Upper lobe of right lung (tissue), 1 donor: ENCODE data around the gene LY6G6F. TPM values are rescaled to one million over a fixed set of nuclear protein-coding genes. Genes with fewer than 3 reads are reported as not detected.

Experiments
- ATAC-seq: fragments of 200-7000 bp; cut with Tn5 transposase; one replicate; pipeline ENCODE4 v1.9.1; 2020; ENCODE audit warnings: mild to moderate bottlenecking, moderate library complexity
- DNase-seq: peaks from one replicate; pipeline ENCODE4 v3.0.0-alpha.2; 2020
- H3K27ac ChIP-seq: fragments of 200-600 bp; one replicate; pipeline ENCODE4 v1.8.0; 2022
- H3K27me3 ChIP-seq: fragments of 200-600 bp; one replicate; pipeline ENCODE4 v1.8.0; 2022; ENCODE audit warnings: mild to moderate bottlenecking
- H3K36me3 ChIP-seq: fragments of 200-600 bp; one replicate; pipeline ENCODE4 v1.8.0; 2022
- H3K4me1 ChIP-seq: fragments of 200-600 bp; one replicate; pipeline ENCODE4 v1.8.0; 2022
- H3K4me3 ChIP-seq: fragments of 200-600 bp; one replicate; pipeline ENCODE4 v1.8.0; 2022; ENCODE audit warnings: mild to moderate bottlenecking
- H3K9me3 ChIP-seq: fragments of 200-600 bp; one replicate; pipeline ENCODE4 v1.8.0; 2022
- intact Hi-C: fragments of 100-400 bp; cut with DNase I; formaldehyde crosslinking; loops from one replicate; pipeline ENCODE4 v1.11.0; 2022
- microRNA-seq: library from miRNA; unstranded; fragments of <30 nt; microRNA quantifications from one replicate; pipeline ENCODE4 v1.2.0, GENCODE V29; 2020; ENCODE audit warnings: borderline microRNAs expressed
- total RNA-seq: library from RNA; stranded (reverse); fragmentation: NEBNext Ultra II Directional; extraction: Animal tissue kit (Norgen Biotek cat#: 25700); gene quantifications from one replicate; pipeline ENCODE4 v1.2.1, GENCODE V29; 2021
- TF ChIP-seq, protein P1 (sequence below): fragments of 200-600 bp; IDR thresholded peaks from one replicate; pipeline ENCODE4 v1.8.0; 2022; ENCODE audit warnings: antibody characterized with exemption
- donor health status: DM: no; HTN: yes; CAD: no; lungs with severe emphysema.

Gene LY6G6F
- total RNA-seq, 1 donor from 2014 or later, result not detected

DNA sequence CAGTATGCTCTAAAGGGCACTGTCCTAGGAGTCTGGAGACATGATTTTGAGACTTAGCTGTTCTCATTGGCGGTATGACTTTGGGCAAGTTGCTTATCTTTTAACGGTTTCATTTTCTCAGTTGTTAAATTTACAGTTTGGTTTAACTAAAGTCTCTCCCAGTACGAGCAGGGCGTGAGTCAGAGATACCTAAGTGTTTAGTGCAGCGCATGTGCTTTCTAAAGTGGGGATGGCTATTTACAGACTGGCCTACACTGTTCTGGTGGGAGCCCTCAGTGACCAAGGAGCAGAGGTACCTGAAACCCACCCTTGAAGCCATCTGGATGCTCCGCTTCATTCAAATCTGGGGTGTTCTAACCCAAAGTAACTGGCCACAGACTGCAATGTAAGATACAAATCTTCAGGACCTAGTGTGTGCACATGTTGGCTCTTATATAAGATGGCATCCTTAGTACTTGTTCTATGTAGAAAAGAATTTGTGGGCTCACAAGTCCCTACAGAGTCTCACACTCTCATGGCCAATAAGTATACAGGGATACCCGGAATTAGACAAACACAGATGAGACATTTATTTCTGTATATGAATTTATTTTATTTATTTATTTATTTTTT, 43.9 kb downstream of the LY6G6F start:
- Histone ChIP-seq H3K4me3 (no peak overlapping the region), H3K36me3 (no peaks in the 10 kb centered on the region), H3K4me1 (no peaks in the 10 kb centered on the region), H3K27me3 (no peaks in the 10 kb centered on the region), H3K9me3 (no peaks in the 10 kb centered on the region), H3K27ac (no peak overlapping the region)
- ATAC-seq (no peak), DNase-seq (no peak)
- TF ChIP-seq, protein P1, sequence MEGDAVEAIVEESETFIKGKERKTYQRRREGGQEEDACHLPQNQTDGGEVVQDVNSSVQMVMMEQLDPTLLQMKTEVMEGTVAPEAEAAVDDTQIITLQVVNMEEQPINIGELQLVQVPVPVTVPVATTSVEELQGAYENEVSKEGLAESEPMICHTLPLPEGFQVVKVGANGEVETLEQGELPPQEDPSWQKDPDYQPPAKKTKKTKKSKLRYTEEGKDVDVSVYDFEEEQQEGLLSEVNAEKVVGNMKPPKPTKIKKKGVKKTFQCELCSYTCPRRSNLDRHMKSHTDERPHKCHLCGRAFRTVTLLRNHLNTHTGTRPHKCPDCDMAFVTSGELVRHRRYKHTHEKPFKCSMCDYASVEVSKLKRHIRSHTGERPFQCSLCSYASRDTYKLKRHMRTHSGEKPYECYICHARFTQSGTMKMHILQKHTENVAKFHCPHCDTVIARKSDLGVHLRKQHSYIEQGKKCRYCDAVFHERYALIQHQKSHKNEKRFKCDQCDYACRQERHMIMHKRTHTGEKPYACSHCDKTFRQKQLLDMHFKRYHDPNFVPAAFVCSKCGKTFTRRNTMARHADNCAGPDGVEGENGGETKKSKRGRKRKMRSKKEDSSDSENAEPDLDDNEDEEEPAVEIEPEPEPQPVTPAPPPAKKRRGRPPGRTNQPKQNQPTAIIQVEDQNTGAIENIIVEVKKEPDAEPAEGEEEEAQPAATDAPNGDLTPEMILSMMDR, result no peak
- intact Hi-C loops, result no loop called here

DNA sequence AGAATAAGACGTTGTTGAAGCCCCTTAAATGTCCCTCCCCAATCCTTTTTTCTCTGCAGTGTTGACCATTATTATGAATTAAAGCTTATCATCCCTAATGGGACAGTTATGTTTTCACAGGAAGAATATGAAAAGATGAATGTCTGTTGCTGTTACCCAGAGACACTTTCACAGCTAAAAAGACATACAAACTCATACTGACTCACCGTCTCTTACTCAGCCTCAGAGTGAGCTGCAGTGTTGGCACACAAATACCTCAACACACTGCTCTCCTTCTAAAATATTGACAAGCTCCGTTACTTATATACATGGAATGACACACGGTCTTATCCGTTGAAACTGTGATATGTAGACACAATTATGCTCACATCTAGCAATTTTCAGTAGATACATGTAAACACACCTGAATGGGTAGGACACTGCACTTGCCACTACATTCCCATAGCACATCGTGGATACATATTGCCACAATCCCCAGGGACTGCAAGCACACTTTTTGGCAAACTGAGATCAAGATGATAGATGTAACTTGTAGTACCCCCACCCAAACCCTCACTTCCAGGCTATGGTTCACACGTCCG, 46.2 kb downstream of the LY6G6F start:
- no peaks in the 10 kb centered on the region for H3K9me3 ChIP-seq
- TF ChIP-seq, protein P1, result no peak

DNA sequence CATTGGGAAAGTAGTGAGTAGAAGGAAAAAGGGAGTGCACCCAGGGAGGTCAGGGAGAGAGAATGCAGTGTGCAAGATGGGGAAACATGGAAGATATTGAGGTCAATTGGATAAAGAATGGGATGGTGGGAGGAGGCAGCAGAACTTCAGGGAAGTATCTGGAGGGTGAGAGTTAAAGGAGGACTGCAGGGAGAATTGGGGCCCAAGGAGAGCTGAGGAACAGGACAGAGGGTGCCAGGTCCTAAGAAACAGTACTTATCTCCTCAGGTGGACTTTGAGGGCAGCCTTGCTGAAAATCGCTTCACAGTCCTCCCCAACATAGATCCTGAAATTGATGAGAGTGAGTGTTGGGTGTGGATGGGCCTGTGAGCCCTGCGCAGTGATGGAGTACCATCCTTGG, 51.6 kb downstream of the LY6G6F start:
- H3K4me3 ChIP-seq, result no peak overlapping the region
- no peaks in the 10 kb centered on the region for H3K4me1 ChIP-seq
- DNase-seq (no peak), ATAC-seq (no peak)
- intact Hi-C loops, result no loop called here
- no peaks in the 10 kb centered on the region for H3K27me3 ChIP-seq
- no peaks in the 10 kb centered on the region for H3K36me3 ChIP-seq
- TF ChIP-seq, protein P1, result no peak
- H3K9me3 ChIP-seq, result no peaks in the 10 kb centered on the region
- H3K27ac ChIP-seq, result no peak overlapping the region

More for the DNA sequence above, 46.2 kb downstream of the LY6G6F start:
- no peaks in the 10 kb centered on the region for H3K4me1 ChIP-seq
- H3K36me3 ChIP-seq, result no peaks in the 10 kb centered on the region
- H3K27ac ChIP-seq, result no peak overlapping the region
- intact Hi-C loops, result no loop called here
- DNase-seq, result no peak
- no peak for ATAC-seq
- H3K4me3 ChIP-seq, result no peak overlapping the region
- no peaks in the 10 kb centered on the region for H3K27me3 ChIP-seq

Small RNA genes within 50 kb of the gene (microRNA-seq; reads per million reads assigned to microRNA genes)
- 0.50 reads per million for gene MIR4646

Other genes with a start within 250 kb of the LY6G6F start
- gene MICB, start 208.7 kb upstream of the LY6G6F start, total RNA-seq, result 8.2 TPM
- gene MCCD1, start 177.9 kb upstream of the LY6G6F start, total RNA-seq, result not detected
- 241 TPM for gene DDX39B, start 164.9 kb upstream of the LY6G6F start, total RNA-seq
- 0.75 TPM for gene ATP6V1G2, start 160.3 kb upstream of the LY6G6F start, total RNA-seq
- 22.6 TPM for gene NFKBIL1, start 159.3 kb upstream of the LY6G6F start, total RNA-seq
- gene LTA, start 134.6 kb upstream of the LY6G6F start, total RNA-seq, result 0.46 TPM
- gene TNF, start 131.3 kb upstream of the LY6G6F start, total RNA-seq, result 2.4 TPM
- 6.2 TPM for gene LTB, start 124.4 kb upstream of the LY6G6F start, total RNA-seq
- gene LST1, start 120.6 kb upstream of the LY6G6F start, total RNA-seq, result 68.1 TPM
- gene NCR3, start 113.9 kb upstream of the LY6G6F start, total RNA-seq, result 1.8 TPM
- gene AIF1, start 91.6 kb upstream of the LY6G6F start, total RNA-seq, result 55.3 TPM
- 138 TPM for gene PRRC2A, start 86.2 kb upstream of the LY6G6F start, total RNA-seq
- gene BAG6, start 54.2 kb upstream of the LY6G6F start, total RNA-seq, result 238 TPM
- gene APOM, start 51.0 kb upstream of the LY6G6F start, total RNA-seq, result 2.6 TPM
- 25.6 TPM for gene C6orf47, start 46.1 kb upstream of the LY6G6F start, total RNA-seq
- gene GPANK1, start 41.9 kb upstream of the LY6G6F start, total RNA-seq, result 13.9 TPM
- gene CSNK2B, start 40.8 kb upstream of the LY6G6F start, total RNA-seq, result 114 TPM
- 12.6 TPM for gene LY6G5B, start 36.9 kb upstream of the LY6G6F start, total RNA-seq
- 3.4 TPM for gene LY6G5C, start 25.8 kb upstream of the LY6G6F start, total RNA-seq
- gene ABHD16A, start 3.5 kb upstream of the LY6G6F start, total RNA-seq, result 55.8 TPM
- gene LY6G6D, start 8.5 kb downstream of the LY6G6F start, total RNA-seq, result not detected
- gene LY6G6C, start 14.9 kb downstream of the LY6G6F start, total RNA-seq, result not detected
- gene MPIG6B, start 16.5 kb downstream of the LY6G6F start, total RNA-seq, result 1.1 TPM
- 71.2 TPM for gene DDAH2, start 22.4 kb downstream of the LY6G6F start, total RNA-seq
- gene CLIC1, start 29.7 kb downstream of the LY6G6F start, total RNA-seq, result 286 TPM
- 11.2 TPM for gene MSH5, start 33.1 kb downstream of the LY6G6F start, total RNA-seq
- 2.6 TPM for gene SAPCD1, start 55.8 kb downstream of the LY6G6F start, total RNA-seq
- 3.4 TPM for gene VWA7, start 70.5 kb downstream of the LY6G6F start, total RNA-seq
- gene VARS1, start 88.9 kb downstream of the LY6G6F start, total RNA-seq, result 53.0 TPM
- gene LSM2, start 100.1 kb downstream of the LY6G6F start, total RNA-seq, result 30.8 TPM
- 2.0 TPM for gene HSPA1L, start 108.4 kb downstream of the LY6G6F start, total RNA-seq
- 150 TPM for gene HSPA1A, start 108.7 kb downstream of the LY6G6F start, total RNA-seq
- gene HSPA1B, start 120.9 kb downstream of the LY6G6F start, total RNA-seq, result 112 TPM
- 81.0 TPM for gene NEU1, start 156.0 kb downstream of the LY6G6F start, total RNA-seq
- 23.1 TPM for gene SLC44A4, start 172.1 kb downstream of the LY6G6F start, total RNA-seq
- 36.0 TPM for gene EHMT2, start 190.8 kb downstream of the LY6G6F start, total RNA-seq
- 3.5 TPM for gene ZBTB12, start 195.2 kb downstream of the LY6G6F start, total RNA-seq
- 282 TPM for gene C2, start 220.9 kb downstream of the LY6G6F start, total RNA-seq
- gene CFB, start 239.2 kb downstream of the LY6G6F start, total RNA-seq, result 74.9 TPM